Activated CD4-positive, alpha-beta T cell treated with anti-CD3 and anti-CD28 coated beads for 1 hour (primary cell): Measurements from ENCODE around the gene COQ8B.
"Not testable (repeated sequence)": the region's sequence is repeated elsewhere in the genome, so short reads cannot be mapped to it uniquely, and the experiment has no call there.

Experiments used
- DNase-seq: peaks from one replicate; pipeline ENCODE4 v3.0.0-alpha.2; 2020

Gene COQ8B

DNA sequence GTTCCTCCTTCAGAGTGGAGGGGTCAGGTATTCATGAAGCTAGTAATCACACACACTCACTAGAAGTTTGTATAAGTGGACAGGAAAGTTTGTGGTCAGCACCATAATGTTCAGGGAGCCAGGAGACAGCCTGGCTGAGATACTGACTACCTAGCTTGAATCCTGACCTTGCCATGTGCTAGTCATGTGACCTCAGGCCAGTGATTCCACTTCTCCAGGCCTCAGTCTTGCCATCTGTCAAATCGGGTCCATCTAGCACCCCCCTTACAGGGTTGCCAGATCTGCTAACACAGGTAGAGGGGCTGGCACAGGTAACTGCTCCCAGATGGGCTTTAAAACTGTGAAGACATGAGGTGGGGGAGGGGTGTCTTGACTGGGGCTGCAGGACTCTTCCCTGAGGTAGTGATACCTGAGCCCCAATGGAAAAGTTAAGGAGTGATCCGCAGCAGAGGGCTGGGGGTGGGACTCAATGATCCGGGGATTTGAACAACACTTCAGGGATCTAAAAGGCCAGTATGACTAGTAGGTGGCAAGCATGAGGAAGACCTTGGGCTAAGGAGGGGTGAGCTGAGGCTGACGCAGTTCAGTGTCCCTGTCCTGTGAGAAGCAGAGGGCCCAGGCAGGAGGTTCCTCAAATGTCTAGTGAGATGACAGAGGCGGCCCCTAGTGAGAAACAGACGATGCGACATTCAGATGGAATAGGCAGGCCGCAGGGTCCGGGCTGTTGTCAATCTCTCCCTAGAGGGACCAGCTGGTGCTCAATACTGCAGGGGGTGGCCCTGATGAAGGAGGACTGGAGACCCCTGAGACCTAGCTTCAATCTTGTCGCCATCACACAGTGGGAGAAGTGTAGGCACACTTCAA is 25.1 kb upstream of the COQ8B start:
- DNase-seq, result no peak

DNA sequence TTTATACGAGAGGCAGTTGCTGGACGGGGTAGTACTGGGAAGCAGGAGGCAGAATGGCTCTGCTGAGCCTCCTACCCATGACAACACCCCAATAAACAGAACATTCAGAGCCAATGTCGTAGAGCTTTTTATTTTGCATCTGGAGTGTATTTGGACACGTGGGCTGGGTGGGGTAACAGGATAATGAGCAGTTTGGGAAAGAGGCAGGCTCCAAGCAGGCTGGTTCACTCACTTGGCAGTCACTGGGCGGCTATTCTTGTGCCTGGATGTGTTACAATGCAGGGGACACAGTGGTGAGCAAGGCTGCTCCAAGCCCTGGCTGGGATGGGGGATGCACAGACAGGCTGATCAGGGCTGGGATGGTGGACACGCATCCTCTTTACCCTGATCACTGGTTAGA is 24.1 kb upstream of the COQ8B start:
- no peak for DNase-seq

DNA sequence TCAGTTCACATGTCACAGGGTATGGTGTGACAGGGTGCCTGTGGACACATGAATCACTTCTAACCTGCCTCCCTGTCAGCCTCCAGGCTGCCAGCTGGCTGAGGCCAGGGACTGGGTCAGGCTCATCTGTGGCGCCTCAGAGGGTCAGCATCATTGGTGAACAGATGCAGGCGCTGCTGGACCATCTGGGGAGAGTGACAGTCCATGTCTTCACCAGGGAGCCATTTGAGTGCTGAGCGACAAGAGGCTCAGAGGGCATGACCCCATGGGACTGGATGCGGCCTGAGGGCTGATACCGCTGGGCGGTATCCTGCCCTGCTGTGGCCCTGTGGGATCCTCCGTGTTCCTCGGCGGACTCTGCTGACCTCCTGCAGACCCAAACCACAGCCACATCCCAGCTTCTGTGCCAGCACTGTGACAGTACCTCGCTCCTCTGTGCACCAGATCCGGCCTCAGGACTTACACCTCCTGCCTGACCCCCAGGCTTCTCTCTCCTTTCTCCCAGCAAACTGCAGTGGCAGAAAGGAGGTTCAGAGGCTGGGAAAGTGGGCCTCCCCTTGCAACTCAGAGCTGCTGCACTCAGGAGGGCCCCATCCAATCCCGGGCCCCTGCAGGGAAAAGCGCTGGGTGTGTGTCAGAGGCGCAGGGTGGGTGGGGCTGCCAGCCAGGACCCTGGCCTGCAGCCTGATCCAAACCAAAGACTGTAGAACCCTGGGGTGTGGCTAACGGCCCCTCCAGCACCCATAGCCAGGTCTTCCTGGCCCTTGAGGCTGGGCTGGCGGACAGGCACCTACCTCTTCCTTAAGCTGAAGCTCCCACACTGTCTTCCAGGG is 23.4 kb upstream of the COQ8B start:
- DNase-seq, result no peak

DNA sequence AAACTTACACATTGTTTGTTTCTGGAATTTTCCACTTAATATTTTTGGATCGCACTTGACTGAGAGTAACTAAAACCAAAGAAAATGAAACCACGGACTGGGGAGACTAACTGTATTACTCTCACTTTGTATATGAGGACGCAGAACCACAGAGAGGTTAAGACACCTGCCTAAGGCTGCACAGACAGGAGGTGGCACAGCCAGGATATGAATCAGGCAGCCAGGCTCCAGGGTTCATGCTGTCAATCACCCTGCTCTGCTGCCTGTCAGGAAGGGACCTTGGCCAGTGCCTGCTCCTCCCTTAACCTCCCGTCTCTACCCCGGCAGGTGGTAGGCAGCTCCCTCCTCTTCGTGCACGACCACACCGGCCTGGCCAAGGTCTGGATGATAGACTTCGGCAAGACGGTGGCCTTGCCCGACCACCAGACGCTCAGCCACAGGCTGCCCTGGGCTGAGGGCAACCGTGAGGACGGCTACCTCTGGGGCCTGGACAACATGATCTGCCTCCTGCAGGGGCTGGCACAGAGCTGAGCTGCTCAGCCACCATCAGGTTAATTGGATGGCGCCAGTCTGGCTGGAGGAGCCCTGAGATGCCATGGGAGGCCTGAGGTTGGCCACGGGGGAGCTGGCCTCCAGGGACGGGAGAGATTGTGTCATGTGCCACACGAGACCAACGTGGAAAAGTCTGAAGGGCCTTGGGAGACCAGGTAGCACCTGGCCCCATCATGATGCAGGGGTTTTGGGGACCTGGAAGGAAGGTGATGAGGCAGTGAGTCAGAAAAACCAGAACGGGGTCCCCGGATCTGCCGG is 22.5 kb upstream of the COQ8B start:
- no peak for DNase-seq

DNA sequence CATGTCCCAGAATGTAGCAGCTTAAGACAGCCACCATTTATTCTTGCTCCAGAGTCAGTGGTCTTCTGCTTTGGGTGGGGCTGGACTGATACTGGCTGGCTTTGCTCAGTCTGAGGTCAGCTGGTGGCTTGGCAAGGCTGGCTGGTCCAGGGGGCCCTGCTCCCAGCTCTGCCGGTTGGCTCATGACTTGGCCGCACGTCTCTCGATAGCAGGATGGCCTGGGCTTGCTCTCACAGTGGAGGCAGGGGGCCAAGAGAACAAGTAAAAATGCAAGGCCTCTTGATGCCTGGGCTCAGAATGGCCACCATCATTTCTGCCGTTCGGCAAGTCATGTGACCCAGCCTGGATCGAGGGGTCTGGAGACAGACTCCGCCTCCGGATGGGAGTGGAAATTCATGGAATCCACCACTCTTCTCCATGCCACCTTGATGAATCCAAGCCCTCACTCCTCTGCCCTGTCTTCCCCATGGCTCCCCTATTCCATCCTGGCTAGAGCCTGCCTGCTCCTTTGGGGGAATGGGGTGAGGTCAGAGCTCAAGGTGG is 20.5 kb upstream of the COQ8B start:
- no peak for DNase-seq

DNA sequence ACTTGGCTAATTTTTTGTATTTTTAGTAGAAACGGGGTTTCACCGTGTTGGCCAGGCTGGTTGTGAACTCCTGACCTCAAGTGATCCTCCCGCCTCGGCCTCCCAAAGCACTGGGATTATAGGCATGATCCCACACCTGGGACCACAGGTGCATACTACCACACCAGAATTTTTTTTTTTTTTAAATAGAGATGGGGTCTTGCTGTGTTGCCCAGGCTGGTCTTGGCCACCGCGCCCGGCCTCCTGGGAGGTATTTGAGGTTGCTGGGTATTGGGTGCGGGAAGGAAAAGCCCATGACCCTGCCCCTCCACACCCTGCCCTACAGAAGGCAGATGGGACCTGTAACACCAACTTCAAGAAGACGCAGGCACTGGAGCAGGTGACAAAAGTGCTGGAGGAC is 20.0 kb upstream of the COQ8B start:
- DNase-seq, result no peak

DNA sequence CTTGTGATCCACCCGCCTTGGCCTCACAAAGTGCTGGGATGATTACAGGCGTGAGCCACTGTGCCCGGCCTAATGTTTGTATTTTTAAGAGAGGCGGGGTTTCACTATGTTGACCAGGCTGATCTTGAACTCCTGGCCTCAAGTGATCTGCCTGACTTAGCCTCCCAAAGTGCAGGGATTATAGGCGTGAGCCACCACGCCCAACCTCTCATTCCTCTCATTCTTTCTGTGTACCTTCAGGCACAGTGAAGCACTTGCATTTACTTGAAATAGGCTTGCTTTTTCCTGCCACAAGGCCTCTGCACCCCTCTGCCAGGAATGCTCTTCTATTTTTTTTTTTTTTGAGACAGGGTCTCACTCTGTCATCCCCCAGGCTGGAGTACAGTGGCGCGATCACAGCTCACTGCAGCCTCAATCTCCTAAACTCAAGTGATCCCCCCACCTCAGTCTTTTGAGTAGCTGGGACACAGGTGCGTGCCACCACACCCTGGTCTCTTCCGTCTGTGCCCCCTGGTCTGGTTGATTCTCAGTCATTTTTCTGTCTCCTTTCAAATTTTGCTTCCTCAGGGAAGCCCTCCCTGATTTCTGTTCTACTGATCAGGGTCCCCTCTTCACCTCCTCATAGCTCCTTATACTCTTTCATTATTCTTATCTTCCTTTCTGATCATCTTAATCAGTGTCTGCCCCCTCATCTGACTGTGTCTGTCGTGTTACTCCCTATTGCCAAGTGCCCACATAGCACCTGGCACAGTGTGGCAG is 18.5 kb upstream of the COQ8B start:
- no peak for DNase-seq

DNA sequence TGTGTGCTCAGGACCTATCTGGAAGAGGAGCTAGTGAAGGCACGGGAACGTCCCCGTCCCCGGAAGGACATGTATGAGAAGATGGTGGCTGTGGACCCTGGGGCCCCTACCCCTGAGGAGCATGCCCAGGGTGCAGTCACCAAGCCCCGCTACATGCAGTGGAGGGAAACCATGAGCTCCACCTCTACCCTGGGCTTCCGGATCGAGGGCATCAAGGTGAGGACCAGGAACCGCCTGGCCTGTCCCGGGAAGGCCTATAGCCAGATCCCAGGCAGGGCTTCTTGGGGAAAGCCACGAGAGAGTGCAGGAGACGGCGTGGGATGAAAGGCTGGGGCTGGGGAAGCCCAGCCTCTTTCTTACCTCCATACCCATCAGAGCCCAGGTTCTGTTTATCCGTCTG is 16.5 kb upstream of the COQ8B start:
- no peak for DNase-seq

DNA sequence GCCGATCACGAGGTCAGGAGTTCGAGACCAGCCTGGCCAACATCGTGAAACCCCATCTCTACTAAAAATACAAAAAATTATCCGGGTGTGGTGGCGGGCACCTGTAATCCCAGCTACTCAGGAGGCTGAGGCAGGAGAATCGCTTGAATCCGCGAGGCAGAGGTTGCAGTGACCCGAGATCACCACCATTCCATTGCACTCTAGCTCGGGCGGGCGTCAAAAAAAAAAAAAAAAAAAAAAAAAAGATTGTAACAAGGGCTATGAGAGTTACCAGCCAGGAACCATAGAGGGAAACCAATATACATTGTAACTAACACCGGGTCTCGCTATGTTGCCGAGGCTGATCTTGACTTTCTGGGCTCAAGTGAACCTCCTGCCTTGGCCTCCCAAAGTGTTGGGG is 15.6 kb upstream of the COQ8B start:
- not testable (repeated sequence) for DNase-seq

DNA sequence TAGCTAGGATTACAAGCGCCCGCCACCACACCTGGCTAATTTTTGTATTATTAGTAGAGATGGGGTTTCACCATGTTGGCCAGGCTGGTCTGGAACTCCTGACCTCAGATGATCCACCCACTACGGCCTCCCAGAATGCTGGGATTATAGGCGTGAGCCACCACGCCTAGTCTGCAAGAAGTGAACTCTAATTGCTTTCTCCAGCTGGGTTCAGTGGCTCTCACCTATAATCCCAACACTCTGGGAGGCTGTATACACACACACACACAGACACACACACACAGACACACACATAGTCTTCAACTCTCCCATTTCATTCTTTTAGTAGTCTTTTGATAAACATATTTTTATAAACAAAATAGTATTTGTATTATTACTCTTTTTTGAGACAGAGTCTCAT is 13.4 kb upstream of the COQ8B start:
- not testable (repeated sequence) for DNase-seq

DNA sequence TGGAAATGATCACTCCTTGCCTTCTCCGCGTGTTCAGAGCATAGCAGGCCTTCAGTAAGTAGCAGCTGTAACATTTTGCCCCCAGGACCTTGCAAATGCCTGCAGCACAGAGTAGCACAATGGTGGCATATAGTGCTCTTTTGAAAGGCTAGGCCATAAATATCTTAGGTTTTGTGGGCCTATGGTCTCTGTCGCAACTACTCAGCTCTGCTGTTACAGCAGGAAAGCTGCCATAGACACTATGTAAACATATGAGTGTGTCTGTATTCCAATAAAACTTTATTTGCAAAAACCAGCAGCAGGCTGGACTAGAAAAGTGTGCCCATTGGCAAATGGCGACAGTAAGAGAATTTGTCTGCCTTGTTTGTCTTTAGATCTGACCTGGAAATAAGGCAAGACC is 9.6 kb upstream of the COQ8B start:
- no peak for DNase-seq

DNA sequence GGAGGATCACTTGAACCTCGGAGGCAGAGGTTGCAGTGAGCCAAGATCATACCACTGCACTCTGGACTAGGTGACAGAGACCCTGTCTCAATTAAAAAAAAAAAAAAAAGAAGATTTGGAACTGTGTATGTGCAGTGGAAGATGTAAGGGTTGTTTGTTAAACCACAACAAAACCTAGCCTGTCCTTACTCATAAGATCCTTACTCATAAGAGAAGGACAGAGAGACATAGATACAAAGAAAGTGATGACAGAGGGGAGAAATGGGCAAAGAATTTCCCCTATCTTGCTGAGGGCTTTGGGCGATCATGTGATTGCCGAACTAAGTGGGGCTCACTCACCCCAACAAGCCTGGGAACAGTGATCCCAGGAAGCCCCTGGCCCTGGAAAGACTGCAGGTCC is 8.2 kb upstream of the COQ8B start:
- DNase-seq, result no peak

DNA sequence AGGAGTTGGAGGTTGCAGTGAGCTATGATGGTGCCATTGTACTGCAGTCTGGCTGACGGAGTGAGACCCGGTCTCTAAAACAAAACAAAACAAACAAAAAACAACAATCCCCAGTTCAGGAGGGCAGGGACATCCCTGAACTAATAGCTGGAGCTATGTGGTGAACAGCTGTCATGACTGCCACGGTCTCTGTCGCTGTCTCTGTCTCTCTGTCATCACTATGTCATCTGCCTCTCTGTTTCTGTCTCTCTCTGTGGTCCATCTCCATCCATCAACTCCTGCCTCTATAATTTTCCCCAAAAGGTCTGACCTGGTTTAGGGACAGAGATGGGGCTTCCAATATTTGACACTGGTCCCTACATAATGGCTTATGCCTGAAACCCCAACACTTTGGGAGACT is 7.6 kb upstream of the COQ8B start:
- no peak for DNase-seq

DNA sequence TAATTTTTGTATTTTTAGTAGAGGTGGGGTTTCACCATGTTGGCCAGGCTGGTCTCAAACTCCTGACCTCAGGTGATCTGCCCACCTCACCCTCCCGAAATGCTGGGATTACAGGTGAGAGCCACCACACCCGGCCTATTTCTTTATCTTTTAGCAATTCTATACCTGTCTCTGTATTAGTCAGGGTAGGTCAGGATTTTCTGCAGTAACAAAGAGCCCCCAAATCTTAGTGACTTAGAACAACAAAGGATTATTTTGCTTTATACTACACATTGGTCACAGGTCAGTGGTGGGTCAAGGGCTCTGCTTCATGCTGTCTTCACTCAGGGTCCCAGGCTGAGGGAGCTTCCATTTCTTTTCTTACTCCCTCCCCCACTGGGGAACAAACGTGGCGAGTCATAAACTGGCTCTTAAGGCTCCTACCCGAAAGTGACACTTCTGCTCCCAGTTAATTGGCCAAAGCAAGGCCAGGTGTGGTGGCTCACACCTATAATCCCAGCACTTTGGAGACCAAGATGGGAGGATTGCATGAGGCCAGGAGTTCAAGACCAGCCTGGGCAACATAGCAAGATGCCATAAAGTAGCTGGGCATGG is 7.1 kb upstream of the COQ8B start:
- no peak for DNase-seq

DNA sequence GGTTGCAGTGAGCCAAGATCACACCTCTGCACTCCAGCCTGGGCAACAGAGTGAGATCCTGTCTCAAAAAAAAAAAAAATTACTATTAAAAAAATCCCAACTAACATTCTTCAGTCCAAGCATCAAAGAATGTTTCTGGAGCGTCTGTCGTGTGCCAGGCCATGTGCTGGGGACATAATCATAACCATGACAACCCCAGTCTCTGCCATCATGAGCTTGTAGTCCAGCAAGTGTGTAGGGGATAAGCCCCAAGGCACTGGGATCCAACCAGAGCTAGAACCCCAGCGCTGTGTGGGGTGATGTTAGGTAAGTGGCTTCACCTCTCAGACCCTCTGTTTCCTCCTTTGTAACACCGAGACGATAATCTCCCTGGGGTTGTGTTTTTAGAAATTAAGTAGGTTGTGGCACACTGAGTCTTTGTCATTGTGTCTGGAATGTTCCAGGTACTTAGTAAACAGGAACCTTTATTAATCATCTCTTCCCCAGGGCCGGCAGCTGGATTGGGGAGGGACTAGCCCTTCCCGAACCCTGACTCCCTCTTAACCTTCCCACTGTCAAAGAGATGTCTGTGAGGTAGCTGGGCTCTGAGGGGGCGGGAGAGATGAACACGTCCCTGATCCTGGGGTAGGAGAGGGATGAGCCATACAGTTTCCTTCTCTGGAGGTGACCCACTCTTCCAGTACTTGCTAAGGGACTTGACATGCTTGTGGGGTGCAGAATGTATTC is 5.4 kb upstream of the COQ8B start:
- DNase-seq, result no peak

DNA sequence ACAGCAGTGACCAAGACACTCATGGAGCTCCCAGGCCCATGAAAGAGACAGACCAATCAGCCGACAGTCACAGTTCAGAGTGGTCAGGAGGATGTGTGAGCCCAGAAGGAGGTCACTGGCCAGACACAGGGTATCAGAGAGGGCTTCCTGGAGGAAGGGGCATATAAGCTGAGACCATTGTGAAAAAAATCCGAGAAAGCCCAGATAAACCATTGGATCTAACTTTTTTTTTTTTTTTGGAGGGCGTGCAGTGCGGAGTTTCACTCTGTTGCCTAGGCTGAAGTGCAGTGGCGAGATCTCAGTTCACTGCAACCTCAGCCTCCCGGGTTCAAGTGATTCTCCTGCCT is 4.4 kb upstream of the COQ8B start:
- no peak for DNase-seq

DNA sequence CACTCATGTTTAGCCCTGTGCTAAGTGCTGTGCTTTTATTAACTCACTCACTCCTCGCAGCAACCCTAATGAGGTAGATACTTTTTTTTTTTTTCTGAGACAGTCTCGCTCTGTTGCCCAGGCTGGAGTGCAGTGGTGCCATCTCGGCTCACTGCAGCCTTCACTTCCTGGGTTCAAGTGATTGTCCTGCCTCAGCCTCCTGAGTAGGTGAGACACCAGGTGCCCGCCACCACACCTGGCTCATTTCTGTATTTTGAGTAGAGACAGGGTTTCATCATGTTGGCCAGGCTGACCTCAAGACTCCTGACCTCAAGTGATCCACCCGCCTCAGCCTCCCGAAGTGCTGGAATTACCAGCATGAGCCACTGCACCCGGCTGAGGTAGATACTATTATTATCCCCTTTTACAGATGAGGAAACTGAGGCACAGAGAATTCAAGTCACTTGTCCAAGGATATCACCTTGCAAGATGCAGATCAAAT is 2.8 kb upstream of the COQ8B start:
- DNase-seq, result no peak

DNA sequence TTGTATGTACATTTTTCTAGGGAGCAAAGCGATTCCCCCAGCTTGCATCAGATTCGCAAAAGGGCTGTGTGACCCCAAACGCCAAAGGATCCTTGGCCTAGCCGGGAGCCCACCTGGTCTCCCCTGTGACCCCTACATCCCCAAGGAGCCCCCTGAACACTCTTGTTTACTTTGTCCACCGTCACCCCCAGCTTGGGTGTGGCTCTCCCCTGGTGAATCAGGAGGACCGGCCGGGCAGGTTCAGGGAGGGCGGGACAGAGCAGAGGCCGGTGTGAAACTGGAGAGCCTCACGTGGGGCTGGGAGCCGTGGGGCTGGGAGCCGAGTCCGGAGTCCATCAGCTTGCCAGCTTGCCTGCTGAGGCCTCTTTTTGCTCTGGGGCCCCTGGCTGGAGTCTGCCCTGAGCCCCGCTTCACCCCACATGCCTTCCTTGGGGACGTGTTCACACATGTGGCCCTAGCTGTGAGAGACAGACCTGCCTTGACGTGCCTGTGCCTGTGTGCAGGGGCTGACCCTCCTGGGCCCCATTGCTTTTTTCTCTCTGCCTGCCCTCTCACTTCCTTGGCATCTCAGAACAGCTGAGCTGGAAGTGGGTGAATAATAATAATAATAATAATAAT is 2.2 kb upstream of the COQ8B start:
- DNase-seq, result no peak

DNA sequence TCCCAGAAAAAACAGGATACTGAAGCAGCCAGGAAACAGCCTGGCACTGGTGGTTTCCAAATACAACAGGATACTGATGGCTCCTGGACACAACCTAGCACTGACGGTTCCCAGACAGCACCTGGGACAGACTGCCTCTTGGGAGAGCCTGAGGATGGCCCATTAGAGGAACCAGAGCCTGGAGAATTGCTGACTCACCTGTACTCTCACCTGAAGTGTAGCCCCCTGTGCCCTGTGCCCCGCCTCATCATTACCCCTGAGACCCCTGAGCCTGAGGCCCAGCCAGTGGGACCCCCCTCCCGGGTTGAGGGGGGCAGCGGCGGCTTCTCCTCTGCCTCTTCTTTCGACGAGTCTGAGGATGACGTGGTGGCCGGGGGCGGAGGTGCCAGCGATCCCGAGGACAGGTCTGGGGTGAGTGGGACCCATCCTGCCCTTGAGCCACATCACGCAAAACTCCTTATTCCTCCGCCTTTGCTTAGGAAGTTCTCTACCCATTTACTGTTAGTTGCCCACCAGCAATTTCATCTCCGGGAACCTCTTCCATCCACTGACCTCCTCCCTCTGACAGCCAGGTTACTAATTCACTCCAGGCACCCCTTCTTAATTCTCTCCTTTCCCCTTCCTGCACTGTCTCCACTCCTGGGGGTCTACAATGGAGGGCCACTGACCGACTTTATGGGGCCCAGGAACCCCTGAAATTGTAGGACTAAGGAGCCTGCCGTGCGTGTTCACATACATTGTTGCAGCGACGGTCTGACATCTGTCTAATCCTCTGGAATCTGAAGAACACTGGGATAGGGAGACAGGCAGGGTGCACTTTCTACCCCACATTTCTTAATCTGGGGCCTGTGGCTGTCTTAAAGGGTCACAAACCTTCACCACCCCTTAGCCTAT is 1.4 kb upstream of the COQ8B start:
- no peak for DNase-seq
